Activated CD4-positive, alpha-beta T cell treated with anti-CD3 and anti-CD28 coated beads, Interleukin-2, amount 50 U/mL, for 24 hours (primary cell): Measurements from ENCODE around the gene SRSF5.
"Not testable (repeated sequence)": the region's sequence is repeated elsewhere in the genome, so short reads cannot be mapped to it uniquely, and the experiment has no call there.

Source experiments
- DNase-seq, 2 donors: peaks; one replicate each; pipeline ENCODE4 v3.0.0-alpha.2; 2020; ENCODE audit warnings: low read depth in 1 of 2, low spot score in 1 of 2

The SRSF5 gene

GRCh38 chr14:69804902-69805301 is 38.0 kb downstream of the SRSF5 start:
- no peak for DNase-seq

- no peak for DNase-seq
These were observed 40.2 kb downstream of the SRSF5 start for GRCh38 chr14:69807192-69807591.

- no peak for DNase-seq
These were observed 42.2 kb downstream of the SRSF5 start for GRCh38 chr14:69808919-69809808.

- DNase-seq, result no peak
These were observed 44.4 kb downstream of the SRSF5 start for GRCh38 chr14:69811227-69811867.

- DNase-seq, result no peak
These were observed 44.9 kb downstream of the SRSF5 start for GRCh38 chr14:69811868-69812252.

- DNase-seq, result no peak
These were observed 45.8 kb downstream of the SRSF5 start for GRCh38 chr14:69812711-69813110.

- DNase-seq, result not testable (repeated sequence)
These were observed 46.4 kb downstream of the SRSF5 start for GRCh38 chr14:69813346-69813745.

GRCh38 chr14:69814397-69814796 is 47.5 kb downstream of the SRSF5 start:
- no peak for DNase-seq

- DNase-seq, result no peak
These were observed 48.6 kb downstream of the SRSF5 start for GRCh38 chr14:69815556-69815955.

GRCh38 chr14:69816216-69816615 is 49.3 kb downstream of the SRSF5 start:
- no peak for DNase-seq

GRCh38 chr14:69818758-69819191 is 51.8 kb downstream of the SRSF5 start:
- peak; percentile 31 to 64 for DNase-seq

GRCh38 chr14:69819607-69820006 is 52.7 kb downstream of the SRSF5 start:
- DNase-seq, result no peak

GRCh38 chr14:69820991-69821390 is 54.0 kb downstream of the SRSF5 start:
- no peak for DNase-seq
